HG03060 (cell line): Measurements from ENCODE around the gene NEDD4L.
"Not testable (repeated sequence)": the region's sequence is repeated elsewhere in the genome, so short reads cannot be mapped to it uniquely, and the experiment has no call there.

Source experiments
- ATAC-seq: cut with Tn5 transposase; IDR thresholded peaks from one replicate; pipeline ENCODE4 v1.9.1; 2021; ENCODE audit warnings: low read depth, moderate number of reproducible peaks; ENCODE audit not compliant: unreplicated experiment

Gene NEDD4L

DNA sequence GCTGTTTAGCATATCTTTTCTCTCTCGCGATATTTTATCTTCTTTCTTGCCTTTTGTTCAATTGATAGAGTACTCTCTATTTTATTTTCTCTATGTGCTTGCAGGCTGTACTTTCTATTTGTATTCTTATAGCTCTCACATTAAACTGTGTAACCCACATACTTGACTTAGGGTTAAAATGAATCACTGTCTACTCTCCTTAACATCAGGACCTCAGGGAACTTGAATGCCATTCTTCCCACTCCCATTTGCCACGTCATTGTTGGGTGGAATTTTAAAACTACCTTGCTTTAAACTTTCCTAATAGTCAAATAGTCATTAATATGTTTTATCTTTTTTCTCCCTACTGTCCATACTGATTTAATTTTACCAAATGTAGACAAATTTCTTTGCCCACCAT, 315.2 kb downstream of the NEDD4L start:
- ATAC-seq = no peak

DNA sequence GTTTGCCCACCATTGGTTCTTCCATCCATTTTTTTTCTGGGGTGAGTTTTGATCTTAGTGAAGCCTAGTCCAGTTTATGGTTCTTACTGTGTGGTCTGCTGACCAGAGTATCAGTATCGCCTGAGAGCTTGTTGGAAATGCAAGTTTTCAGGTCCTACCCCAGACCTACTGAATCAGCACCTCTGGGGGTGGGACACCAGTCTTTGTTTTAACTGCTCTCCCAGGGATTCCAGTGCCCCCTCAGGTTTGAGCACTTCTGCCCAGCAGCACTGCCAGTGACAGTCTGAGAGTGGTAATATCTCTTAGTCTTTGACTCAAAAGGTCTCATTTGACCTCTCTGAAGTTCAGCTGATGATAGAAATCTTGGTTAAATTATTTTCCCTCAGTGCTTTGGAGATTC, 315.6 kb downstream of the NEDD4L start:
- ATAC-seq = no peak

DNA sequence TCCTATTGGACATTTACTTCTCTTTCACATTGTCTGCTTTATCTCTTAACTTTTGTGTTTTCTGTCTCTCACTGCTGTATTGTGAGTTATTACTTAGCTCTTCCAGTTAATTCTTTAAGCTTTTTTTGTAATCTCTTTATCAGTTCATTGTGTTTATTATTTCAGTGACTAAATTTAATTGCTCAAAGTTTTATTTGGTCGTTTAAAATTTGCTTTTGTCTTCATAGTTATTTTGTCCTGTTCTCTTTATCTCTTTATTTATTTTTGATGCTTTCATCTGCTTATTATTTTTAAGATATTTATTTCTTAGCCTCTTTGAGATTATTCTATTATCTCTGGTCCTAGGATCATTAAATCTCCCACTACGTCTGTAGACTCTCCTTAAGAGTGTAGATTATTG, 316.3 kb downstream of the NEDD4L start:
- ATAC-seq = no peak

DNA sequence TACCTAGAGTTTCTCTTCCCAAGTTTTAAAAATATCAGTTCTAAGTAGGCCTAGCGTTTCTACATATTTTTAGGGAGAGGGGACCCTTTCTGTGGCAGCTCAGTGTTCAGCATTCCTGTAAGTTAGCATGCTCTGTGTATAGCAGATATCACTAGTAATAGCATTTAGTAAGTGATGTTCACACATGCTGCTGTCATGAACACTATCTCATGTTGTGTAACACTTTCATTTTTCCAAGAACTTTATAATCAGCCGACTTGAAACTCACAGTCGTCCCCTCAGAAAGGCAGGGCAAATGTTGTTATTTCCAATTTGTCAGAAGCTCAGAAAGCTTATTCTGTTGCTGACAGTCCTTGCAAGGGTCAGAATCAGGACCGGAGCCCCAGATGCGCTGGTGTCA, 317.2 kb downstream of the NEDD4L start:
- no peak for ATAC-seq

DNA sequence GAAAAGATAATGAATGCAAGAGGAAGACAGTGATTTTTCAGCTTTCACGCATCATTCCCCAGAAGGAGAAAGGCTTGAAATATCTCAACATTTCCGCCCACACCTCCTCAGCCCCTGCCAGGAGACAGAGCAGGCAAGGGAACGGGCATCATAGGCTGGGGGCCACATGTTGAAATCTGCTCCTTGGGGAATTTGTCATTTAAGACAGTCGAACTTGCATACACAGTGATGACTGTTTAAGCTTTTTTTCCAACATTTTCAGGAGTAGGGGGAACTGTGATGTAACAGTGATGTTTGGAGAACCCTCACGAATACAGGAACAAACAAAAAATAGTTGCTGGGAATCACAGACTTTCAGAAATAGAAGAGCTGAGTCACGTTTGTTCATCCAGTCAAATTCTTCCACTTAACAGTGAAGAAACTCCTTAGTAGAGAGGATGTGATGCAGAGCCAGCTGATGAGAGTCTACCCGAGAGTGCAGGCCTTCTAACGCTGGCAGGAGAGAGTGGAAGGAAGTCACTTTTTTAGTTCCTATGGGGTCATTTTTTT, 318.1 kb downstream of the NEDD4L start:
- ATAC-seq = no peak

DNA sequence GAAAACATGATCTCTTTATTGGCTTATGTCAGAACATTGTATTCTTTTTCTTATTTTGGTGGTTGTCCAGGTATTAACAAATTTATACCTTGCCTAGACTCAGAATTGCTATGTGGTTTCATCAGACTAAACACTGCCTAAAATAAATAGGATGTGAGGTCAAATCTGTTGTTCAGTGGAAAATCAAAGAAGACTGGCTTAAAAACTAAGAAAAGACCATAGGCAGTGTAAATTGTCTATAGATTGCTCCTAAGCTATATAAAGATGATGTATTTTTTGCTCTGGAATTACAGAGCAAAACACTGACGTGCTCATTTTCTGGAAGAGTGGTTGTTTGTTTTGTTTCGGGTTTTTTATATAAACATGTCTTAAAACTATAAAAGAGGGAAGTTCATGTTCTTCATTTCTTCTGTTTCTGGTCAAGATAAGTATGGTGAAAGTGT, 318.8 kb downstream of the NEDD4L start:
- no peak for ATAC-seq

DNA sequence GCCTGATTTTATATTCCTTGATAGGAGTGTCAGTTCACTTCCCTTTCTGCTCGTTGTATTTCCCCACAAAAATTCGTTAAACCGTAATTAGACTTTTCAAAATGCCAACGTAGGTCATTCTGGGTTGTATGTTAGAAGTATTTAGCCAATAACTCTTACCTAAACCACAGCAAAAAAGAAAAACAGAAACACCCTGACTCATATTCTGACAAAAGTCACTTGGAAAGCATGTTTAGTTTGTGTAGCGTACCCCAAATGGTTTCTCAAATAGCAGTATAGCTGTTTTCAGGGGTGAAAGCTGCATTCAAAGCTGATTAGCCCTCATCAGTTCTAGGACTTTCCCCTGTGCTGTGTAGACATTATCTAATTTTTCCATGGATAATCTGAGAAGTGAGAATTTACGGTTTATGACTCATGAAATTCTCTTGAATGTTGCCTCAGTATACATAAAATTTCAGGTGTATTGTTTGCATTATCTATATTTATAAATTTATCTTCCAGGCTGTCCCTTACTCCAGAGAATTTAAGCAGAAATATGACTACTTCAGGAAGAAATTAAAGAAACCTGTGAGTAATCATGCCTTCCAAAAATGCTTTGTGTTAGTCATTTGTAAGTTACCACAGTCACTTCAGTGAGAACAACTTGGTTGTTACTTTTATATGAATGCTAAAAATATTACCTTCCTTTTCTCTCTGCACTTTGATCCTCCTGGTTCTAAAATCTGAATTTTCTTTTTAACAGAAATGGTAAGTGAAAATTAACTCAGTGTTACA, 319.9 kb downstream of the NEDD4L start:
- no peak for ATAC-seq

DNA sequence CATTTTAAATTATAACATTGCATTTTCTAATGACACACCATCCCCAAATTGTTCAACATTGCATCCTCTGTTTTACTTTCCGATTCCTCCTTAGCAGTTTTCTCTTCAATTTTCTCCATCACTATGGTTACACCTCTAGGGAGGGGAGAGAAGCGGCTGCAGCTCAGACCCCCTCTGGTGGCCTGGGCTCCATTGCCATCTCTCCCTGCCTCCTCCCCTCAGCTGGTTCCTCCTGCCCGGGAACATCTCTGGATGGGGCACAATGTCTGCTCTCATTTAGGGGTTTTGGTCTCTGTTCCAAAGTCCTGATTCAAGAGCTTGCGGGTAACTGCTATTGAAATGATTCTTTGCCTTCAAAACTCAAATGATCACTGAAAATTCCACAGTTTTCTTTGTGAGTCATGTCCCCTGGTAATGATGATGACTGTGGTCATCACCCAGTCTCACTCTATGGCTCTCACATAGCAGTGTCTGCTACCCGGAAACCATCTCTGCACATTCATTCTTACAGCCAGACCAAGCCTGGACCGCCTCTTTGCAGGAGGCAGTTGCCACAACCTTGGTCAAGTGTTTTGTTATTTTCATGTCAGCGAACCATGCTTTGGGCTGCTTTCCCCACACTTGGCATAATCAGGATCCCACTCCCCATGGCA, 321.0 kb downstream of the NEDD4L start:
- no peak for ATAC-seq

DNA sequence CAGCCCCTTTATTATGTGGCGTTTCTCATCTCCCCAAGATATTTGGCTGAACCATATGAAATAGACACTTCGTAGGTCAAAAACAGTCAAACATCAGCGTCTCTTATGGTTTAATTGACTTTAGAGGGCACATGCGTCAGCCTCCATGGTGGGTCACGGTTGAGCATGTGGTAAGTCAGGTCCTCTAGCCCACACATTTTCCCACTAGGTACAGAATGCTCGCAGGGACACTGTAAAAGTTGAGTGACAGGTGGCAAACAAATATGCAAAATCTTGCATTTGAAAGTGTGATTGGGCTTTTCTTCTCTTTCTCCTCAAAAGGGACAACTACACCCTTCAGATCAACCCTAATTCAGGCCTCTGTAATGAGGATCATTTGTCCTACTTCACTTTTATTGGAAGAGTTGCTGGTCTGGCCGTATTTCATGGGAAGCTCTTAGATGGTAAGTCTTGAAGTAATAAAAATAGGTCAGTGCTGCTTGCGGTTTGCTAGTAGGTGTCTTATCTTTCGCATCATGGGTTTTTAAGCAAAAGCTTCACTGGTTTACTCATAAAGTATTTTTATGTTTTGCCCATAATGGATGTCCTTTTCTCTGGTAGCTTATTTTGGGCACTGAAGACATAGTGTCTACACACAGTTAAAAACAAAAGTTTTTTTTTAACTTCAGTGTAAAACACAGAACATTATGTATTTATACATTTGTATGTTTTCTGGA, 323.6 kb downstream of the NEDD4L start:
- ATAC-seq = no peak

DNA sequence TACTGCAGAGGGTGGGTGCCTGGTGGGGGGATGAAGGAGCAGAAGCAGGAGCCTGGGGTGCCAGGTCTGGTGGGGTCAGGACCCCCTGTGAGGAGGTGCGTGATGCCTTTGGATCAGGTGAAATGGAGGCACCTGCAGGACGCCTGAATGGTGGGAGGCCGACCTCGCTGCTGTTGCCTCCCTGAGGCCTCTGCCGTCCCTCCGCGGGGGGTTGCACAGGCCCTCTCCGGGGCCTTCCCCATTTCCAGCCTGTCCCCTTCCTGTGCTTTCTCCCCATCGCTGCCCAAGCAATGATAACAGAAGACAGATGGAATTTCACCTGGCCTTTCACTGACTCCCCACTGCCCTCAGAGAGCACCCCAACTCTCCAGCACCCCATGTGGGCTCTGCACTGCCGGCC, 325.6 kb downstream of the NEDD4L start:
- no peak for ATAC-seq

DNA sequence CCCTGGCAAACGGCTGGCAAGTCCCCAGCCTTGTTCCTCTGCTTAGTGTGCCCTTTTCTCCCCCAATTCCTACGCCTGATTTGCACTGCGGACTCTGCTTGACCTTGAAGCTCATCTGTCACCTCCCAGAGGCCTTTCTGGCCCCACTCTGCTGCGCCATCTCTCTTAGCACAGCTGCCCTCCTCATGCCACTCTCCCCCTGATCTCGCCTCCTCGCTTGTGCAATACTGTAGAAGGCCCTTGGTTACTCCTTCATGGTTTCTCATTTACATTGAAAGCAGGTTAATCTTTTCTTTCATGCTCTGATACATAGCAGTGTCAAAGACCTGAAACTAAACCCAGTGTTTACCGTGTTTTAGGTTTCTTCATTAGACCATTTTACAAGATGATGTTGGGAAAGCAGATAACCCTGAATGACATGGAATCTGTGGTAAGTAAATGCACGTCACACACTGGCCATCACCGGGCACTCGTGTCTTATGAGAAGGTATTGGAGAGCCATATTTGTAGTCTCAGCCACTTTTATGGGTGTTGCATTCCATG, 326.1 kb downstream of the NEDD4L start:
- ATAC-seq = no peak

DNA sequence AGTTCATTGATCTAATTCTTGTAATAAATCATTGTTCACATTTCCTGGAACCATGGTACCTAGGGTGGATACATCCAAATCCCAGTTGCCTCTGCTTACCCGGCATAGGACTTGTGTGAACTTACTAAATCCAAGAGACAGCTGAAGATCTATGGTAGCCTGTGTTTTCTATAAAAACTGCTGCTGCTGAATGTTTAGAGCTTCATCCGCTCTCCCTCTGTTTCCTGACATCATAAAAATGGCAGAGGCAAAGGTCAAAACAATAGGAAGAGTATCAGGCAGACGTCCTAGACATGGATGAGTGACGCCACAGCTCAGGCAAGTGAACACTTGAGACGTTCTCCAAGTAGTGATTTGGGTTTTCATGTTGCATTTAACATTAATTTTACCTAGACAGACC, 326.6 kb downstream of the NEDD4L start:
- ATAC-seq = no peak

DNA sequence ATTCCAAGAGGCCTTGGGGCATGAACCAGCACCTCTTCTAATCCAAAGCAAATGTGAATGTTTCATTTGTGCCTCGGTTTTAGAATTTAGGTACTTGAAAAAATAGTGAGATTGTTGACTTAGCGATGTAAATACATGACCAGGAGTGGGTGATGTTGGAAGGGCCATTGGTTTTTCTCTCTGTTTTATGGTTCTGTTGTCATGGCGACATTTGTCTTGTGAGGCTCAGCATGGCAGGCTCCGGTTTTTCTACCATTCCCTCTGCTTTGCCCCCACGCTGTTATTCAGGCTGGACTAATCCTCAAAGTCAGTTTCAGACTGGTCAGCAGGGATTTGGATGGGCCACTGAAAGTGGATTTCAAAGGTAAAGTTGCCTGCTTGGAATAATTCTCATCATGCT, 329.5 kb downstream of the NEDD4L start:
- no peak for ATAC-seq

DNA sequence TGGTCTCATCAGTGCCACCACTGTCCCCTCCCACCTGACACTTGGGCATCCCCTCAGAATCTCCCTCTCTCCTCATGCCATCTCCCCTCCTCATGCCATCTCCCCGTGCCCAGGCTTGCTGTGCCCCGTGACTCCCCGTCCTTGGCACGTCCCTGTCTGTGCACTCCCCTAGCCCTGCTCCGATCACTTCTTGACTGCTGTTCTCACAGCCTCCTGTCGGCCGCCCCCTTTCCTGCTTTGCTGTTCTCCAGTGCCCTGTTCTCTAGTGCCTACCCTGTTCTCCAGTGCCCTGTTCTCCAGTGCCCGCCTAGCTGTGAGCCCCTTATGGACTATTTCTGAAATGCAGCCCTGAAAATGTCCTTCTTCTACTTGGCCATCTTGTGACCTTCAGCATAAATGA, 331.0 kb downstream of the NEDD4L start:
- no peak for ATAC-seq

DNA sequence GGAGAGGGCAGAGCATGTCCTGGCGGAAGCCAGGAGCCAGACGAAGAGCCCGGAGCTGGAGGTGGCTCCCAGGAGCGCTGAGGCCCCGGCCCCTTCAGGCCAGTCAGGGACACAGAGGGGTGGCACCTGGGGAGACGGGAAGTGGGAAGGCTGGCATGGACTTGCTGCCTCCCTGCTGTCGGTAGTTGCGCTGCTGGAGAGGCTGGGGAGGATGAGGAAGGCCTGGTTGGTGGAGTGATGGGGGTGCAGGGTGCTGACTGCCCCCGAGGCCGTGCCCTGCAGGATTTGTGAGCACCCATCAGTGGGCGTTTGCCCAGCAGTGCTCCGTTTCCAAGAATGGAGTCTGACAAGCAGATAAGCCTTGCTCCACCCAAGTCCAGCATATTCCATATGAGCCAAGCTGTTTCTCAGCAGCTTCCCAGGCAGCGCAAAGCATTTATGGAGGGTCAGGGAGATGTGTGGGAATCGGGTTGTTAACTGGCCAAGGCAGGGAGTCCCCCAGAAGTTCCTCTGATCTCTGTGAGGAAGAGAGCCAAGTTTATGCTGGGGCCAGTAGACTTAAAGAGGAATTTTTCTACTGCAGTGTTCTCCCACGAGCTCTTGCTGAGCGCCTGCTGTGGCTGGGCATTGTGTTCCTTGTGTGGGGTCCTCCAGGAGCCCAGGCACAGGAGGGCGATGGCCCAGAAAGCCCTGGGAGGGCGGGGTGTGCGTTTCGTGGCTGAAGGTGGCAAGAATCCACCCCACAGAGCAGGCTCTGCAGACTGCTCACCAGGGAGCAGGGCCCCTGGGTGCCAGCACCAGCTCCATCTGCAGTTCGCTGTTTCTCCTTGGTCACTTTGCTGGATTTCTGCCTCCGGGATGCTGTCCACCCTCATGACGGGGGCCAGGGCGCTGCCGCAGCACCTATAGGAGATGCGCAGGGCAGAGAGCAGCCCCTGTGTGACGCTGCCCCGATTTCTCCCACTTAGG, 334.7 kb downstream of the NEDD4L start:
- ATAC-seq = no peak

DNA sequence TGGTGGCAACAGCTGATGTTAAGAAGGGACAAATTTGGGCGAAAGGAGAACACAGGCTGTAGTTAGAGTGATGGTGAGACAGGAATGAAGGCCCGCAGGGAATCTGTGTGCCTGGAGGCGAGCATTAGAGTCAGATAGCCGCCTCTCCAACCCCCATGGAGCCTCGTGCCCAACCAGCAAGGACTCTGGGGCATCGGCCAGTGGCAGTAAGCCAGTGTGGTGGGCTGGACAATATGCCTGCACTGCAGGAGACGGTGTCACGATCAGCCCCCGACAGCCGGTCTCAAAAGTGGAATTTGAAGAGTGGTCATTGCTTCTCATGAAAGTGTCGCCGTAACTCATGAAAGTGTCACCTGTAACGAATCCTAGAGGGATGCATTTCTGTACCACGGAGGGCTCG, 335.4 kb downstream of the NEDD4L start:
- ATAC-seq = no peak

DNA sequence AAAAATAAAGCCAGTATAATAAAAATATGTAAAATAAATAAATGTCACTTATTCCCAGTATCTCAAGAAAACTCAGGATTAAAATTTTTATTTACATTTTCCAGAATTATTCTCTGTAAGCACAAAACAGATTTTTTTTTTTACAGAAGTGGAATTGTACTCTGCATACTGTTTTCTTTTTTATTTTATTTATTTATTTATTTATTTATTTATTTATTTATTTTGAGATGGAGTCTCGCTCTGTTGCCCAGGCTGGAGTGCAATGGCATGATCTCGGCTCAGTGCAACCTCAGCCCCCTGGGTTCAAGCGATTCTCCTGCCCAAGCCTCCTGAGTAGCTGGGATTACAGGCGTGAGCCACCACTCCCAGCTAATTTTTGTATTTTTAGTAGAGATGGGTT, 336.1 kb downstream of the NEDD4L start:
- ATAC-seq = not testable (repeated sequence)

DNA sequence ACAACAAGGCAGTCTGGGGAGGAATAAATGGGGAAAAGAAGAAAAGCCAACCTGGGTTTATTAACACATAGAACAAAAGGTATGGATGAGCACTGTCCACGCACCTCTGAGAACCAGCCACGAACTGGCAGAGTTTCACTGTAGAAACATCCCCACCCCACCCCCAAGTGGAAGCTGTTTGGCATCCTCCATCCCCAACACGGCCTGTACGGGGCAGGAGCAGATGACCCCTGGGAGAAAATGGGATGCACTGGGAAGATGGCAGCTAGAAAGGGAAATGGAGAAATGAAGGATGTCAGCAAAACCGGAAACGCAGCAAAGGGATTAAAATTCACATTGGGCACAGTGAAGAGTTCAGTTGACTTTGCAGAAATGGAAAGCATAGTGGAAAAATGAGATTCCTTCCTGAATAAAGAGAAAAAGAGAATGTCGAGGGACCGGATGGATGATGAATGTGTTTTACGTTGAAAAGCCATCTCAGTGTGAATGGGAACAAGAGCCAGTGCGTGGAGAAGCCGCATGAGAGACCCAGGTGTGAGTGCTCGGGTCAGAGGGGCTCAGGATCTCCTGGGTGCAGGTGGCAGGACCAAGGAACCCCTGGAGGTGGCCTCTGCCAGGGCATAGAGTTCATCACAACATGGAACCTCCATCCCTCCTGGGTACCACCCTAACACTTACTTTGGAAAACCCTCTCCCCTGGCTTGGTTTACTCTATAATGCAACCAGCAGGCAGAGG, 337.8 kb downstream of the NEDD4L start:
- ATAC-seq = no peak

DNA sequence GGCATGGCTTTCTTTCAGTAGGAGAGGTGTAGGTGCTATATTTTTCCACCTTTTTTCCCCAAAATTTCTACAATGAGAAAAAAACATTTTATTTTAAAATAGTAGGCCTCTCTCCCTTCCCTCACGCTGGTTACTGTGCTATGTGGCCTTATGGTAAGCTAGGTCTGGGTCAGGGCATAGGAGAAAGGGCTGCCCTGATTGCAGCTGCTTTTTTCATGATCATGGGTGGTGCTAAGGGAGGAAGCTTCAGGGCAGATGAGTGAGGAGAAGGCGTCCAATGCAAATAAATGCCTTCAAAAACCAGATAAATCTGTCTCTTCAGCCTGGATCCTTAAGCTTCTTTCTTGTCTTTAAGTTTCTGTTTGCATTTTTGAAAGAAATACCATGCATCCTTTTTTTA, 338.4 kb downstream of the NEDD4L start:
- ATAC-seq = no peak
